ENCODE data around the gene SPINK8. TPM values are rescaled to one million over a fixed set of nuclear protein-coding genes. Genes with fewer than 3 reads are reported as not detected.
"Not testable (repeated sequence)": the region's sequence is repeated elsewhere in the genome, so short reads cannot be mapped to it uniquely, and the experiment has no call there.

Gene SPINK8
- total RNA-seq, 1 donor from 2014 or later = not detected

GRCh38 chr3:48280881-48281280 is 52.6 kb downstream of the SPINK8 start:
- DNase-seq (ENCODE audit: low read depth in 2 of 2) = no peak

- no peak for DNase-seq (ENCODE audit: low read depth in 2 of 2)
Observed at GRCh38 chr3:48278884-48279559, 54.4 kb downstream of the SPINK8 start.

DNA sequence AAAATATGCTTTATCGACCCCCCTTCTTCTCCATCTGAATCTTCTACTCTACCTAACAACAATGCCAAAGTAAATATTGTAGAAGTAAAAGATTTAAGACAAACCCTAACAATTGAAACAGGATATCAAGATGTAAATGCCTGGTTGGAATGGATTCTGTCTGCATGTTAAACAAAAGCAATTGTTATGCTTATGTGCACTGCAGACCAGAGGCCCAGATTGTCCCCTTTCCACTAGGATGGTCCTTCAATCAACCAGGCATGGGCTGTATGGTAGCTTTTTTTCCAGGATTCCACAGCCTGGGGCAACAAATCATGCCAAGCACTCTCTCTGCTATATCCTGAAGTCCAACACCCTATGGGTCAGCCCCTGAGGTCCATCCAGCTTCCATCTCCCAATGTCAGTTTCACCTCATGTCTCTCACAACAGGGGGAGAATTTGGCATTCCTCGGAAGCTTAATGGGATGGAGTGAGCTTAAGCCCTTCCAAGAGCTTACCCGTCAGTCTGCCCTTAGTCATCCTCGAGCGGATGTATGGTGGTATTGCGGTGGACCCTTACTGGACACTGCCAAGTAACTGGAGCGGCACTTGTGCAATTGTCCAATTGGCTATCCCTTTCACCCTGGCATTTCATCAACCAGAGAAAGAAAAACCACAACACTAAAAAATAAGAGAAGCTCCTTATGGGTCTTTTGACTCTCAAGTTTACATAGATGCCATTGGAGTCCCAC is 56.4 kb downstream of the SPINK8 start:
- DNase-seq (ENCODE audit: low read depth in 2 of 2) = no peak

- DNase-seq (ENCODE audit: low read depth in 2 of 2) = no peak
Observed at GRCh38 chr3:48275287-48276027, 58.0 kb downstream of the SPINK8 start.

- DNase-seq (ENCODE audit: low read depth in 2 of 2) = no peak
Observed at GRCh38 chr3:48274452-48274851, 59.0 kb downstream of the SPINK8 start.

DNA sequence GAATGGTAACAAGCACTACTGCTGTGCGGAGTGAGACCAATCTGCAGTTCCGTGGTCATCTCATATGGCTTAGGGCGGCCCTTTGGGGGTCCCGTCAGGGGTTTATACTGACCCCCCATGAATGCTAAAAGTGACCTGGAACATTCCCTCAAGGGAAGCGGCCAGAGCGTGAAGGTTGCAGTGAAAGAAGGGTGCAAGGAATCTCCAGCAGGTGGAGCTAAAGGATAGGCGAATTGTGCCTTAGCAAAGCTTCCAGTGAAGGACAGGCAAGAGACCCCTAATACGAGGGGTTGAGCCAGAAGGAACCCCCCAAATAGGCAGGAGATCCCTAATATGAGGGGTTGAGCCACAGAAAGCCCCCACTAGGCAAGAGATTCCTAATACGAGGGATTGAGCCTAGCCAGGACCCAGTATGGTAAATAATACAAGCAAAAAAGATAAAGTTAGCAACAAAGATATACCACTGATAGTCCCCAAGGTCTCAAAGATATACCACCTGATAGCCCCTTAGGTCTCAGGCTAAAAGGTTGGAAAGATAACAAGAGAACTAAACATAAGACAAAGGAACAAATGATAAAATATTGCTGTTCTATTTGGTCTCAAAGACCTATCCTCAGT is 59.8 kb downstream of the SPINK8 start:
- peak; percentile 66 to 73 for DNase-seq (ENCODE audit: low read depth in 2 of 2)

DNA sequence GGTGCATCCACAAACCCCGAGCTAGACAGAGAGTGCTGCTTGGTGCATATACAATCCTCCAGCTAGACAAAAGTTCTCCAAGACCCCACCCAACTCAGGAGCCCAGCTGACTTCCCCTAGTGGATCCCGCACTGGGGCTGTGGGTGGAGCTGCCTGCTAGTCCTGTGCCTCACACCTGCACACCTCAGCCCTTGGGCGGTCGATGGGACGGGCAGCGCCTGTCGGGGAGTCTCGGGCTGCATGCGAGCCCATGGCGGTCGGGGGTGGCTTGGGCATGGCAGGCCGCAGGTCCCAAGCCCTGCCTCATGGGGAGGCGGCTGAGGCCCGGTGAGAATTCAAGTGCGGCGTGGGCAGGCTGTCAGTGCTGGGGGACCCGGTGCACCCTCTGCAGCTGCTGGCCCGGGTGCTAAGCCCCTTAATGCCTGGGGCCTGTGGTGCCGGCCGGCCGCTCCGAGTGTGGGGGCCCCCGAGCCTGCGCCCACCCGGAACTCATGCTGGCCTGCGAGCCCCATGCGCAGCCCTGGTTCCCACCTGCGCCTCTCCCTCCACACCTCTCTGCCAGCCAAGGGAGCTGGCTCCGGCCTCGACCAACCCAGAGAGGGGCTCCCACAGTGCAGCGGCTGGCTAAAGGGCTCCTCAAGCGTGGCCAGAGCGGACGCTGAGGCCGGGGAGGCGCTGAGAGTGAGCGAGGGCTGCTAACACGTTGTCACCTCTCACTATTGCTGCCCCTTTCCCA is 61.5 kb downstream of the SPINK8 start:
- DNase-seq (ENCODE audit: low read depth in 2 of 2) = no peak

DNA sequence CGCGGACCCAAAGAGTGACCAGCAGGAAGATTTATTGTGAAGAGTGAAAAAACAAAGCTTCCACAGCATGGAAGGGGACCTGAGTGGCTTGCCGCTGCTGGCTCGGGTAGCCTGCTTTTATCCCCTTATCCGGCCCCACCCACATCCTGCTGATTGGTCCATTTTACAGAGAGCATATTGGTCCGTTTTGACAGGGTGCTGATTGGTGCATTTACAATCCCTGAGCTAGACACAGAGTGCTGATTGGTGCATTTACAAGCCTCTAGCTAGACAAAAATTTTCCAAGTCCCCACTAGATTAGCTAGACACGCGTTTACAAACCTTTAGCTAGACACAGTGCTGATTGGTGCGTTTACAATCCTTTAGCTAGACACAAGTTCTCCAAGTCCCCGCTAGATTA is 62.2 kb downstream of the SPINK8 start:
- DNase-seq (ENCODE audit: low read depth in 2 of 2) = not testable (repeated sequence)

DNA sequence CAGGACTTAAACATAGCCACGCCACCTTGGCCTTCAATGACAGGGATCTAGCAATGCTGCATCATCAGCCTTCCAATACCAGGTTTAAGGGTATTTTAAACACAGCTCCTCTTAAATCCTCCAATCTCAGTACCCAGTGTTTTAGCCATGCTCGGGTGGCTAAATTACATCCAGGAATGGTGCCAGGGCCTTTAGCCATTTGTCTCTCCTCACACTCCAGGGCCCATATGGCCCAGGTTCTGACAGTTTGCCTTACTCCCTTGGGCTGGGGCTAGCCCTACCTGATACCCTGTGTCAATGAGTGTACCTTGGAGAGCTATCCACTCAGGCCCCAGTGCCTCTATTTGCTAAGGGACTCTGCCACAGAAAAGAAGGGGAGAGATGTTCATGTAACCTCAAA is 63.2 kb downstream of the SPINK8 start:
- no peak for DNase-seq (ENCODE audit: low read depth in 2 of 2)

DNA sequence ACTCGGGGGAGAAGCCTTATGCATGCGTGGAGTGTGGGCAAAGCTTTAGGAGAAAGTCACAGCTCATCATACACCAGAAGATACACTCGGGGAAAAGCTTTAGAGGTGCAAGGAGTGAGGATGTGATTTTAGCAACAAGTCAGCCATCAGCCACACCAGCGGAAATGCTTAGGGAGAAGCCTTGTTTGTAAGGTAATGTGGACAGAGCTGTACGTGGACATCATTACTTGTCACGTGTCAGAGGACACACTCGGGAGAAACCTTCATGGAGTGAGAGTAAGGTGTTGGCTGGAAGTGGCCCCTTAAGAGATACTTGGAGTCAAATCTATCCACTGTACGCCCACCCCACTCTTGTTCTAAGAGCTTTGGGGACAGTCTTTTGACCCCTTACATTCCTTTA is 63.9 kb downstream of the SPINK8 start:
- DNase-seq (ENCODE audit: low read depth in 2 of 2) = no peak

- DNase-seq (ENCODE audit: low read depth in 2 of 2) = no peak
Observed at GRCh38 chr3:48268936-48269561, 64.4 kb downstream of the SPINK8 start.

- DNase-seq (ENCODE audit: low read depth in 2 of 2) = no peak
Observed at GRCh38 chr3:48268381-48268935, 65.0 kb downstream of the SPINK8 start.

- peak in 1 of 2 donors; percentile 34 for DNase-seq (ENCODE audit: low read depth in 2 of 2)
Observed at GRCh38 chr3:48267782-48268181, 65.7 kb downstream of the SPINK8 start.

- no peak for DNase-seq (ENCODE audit: low read depth in 2 of 2)
Observed at GRCh38 chr3:48258530-48258929, 74.9 kb downstream of the SPINK8 start.

Other genes starting within 250 kb of the SPINK8 start
- 8.6 and 9.1 TPM in 2 replicates for gene CDC25A, start 145.2 kb downstream of the SPINK8 start, total RNA-seq
- gene CAMP, start 110.2 kb downstream of the SPINK8 start, total RNA-seq = not detected in 2 replicates
- gene ZNF589, start 92.6 kb downstream of the SPINK8 start, total RNA-seq = 2.8 and 3.4 TPM in 2 replicates
- 15.3 and 20.5 TPM in 2 replicates for gene NME6, start 32.3 kb downstream of the SPINK8 start, total RNA-seq
- not detected in 2 replicates for gene FBXW12, start 38.6 kb upstream of the SPINK8 start, total RNA-seq
- gene PLXNB1, start 96.4 kb upstream of the SPINK8 start, total RNA-seq = 13.9 and 20.5 TPM in 2 replicates
- 9.7 and 13.1 TPM in 2 replicates for gene CCDC51, start 106.5 kb upstream of the SPINK8 start, total RNA-seq
- 108 and 193 TPM in 2 replicates for gene TMA7, start 106.6 kb upstream of the SPINK8 start, total RNA-seq
- 4.9 and 6.1 TPM in 2 replicates for gene ATRIP, start 113.1 kb upstream of the SPINK8 start, total RNA-seq
- gene SHISA5, start 170.5 kb upstream of the SPINK8 start, total RNA-seq = 71.8 and 91.9 TPM in 2 replicates
- 0.76 and 1.3 TPM in 2 replicates for gene PFKFB4, start 223.1 kb upstream of the SPINK8 start, total RNA-seq
- gene UCN2, start 230.1 kb upstream of the SPINK8 start, total RNA-seq = not detected in 2 replicates

All from dermis microvascular lymphatic vessel endothelial cell (primary cell).